VCaP (cell line): ENCODE data around the gene AFTPH.

ENCODE experiments used
- H3K27ac ChIP-seq: fragments of 450-650 bp; 2 replicates; pipeline ENCODE4 v1.5.1; 2017
- TF ChIP-seq, protein P1 (sequence below): fragments of 450-650 bp; conservative IDR thresholded peaks from 2 replicates; pipeline ENCODE4 v1.5.1; 2017; ENCODE audit warnings: mild to moderate bottlenecking, moderate library complexity

Gene AFTPH

DNA sequence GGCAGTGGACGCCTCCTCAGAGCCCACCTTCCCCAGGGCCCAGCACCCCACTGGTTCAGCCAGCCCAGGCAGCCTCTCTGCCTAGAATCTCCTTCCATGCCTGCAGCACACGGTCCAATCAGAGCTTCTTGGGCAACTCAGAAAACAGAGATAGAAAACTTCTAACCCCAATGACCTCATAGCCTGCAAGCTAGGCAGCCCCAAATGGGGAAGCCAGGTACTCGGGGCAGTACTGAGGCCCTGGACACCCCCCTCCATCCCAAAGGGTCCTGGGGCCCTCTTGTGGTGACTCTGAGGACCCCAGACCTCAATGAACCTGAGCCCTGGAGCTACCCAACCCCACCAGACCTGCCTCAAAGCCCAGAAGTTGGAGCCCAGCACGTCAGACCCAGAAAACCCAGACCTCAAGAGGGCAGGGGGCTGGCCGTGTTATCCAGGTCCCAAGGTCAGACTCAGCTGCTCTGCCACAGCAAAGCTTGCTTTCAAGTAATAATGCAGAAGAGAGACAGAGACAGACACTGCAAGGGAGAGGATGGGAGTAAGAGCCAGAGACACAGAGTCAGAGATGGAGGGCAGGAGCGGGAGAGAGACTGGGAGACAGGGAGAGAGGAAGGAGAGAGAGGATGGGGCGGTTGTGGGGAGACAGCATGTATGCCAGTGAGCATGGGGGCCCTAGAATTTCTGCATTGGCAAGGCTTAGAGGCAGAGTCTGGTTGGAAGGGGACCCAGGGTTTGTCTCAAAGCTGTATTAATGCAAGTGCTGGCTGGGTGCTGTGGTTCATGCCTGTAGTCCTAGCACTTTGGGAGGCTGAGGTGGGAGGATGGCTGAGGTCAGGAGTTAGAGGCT is 101.4 kb downstream of the AFTPH start:
- TF ChIP-seq, protein P1, sequence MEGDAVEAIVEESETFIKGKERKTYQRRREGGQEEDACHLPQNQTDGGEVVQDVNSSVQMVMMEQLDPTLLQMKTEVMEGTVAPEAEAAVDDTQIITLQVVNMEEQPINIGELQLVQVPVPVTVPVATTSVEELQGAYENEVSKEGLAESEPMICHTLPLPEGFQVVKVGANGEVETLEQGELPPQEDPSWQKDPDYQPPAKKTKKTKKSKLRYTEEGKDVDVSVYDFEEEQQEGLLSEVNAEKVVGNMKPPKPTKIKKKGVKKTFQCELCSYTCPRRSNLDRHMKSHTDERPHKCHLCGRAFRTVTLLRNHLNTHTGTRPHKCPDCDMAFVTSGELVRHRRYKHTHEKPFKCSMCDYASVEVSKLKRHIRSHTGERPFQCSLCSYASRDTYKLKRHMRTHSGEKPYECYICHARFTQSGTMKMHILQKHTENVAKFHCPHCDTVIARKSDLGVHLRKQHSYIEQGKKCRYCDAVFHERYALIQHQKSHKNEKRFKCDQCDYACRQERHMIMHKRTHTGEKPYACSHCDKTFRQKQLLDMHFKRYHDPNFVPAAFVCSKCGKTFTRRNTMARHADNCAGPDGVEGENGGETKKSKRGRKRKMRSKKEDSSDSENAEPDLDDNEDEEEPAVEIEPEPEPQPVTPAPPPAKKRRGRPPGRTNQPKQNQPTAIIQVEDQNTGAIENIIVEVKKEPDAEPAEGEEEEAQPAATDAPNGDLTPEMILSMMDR: no peak
- H3K27ac ChIP-seq: no peak overlapping the region

- TF ChIP-seq, protein P1: no peak
- no peak overlapping the region for H3K27ac ChIP-seq
Measured at GRCh38 chr2:64626146-64626809, 102.2 kb downstream of the AFTPH start.

DNA sequence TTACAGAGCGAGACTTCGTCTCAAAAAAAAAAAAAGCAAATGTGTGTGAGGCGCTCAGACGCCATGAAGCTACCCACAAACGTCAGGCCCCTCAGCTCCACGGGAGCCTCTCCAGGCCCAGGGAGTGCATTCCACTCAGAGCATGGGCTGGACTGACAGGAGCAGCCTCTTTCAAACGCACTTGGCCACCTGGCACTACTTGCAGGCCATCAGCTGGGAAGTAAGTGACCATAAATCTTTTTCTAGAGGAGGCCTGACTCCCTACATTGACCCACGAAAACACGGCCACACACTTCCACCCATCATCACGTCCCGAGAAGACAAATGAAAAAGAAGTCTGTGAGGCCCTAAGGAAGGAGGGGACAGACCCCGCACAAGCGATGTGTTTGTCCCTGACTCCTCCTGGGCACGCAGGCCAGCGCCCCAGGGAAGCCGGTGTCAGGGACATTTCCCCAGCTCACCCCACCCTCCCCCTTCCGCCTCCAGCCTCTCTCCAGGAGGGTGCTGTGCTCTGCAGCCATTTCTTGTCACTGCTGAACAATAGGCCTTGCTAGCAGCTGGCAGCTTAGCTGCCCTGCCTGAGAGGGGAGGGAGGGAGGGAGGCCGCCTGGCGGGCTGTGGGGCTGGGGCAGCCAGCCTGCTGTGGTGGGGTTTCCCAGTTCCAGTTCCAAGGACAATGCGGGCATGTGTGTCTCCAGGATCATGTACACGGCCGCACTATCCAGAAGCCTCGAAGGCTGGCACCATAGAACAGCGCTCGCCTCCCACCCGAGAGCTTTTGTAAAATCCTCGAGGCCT is 103.0 kb downstream of the AFTPH start:
- TF ChIP-seq, protein P1: no peak
- H3K27ac ChIP-seq: no peak overlapping the region; the same call in 1 of the 2 replicates

GRCh38 chr2:64627860-64628841 is 104.0 kb downstream of the AFTPH start:
- H3K27ac ChIP-seq: peak overlapping the region; percentile 69

GRCh38 chr2:64629329-64629781 is 105.2 kb downstream of the AFTPH start:
- peak overlapping the region; percentile 69 for H3K27ac ChIP-seq
- TF ChIP-seq, protein P1: no peak

More at GRCh38 chr2:64627860-64628841, 104.0 kb downstream of the AFTPH start:
- TF ChIP-seq, protein P1: no peak

DNA sequence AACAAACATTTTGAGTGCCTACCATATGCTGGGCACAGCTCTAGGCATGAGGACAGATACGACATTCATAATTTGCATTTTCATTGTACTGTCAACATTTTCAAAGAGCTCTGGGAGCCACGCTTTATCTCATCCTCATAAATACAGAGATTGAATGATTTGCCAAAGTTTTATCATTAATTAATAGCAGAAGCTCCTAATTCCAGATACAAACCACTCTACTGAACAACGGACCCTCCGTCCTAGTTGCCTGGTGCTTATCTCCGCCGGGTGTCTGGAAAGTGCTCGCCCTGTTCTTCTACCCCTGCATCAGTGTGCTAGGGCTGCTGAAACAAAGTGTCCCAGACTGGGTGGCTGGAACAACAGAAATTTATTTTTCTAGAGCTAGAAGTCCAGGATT is 105.7 kb downstream of the AFTPH start:
- TF ChIP-seq, protein P1: no peak
- H3K27ac ChIP-seq: peak overlapping the region; percentile 69
